Measurements from ENCODE around the gene KCTD8. TPM values are rescaled to one million over a fixed set of nuclear protein-coding genes. Genes with fewer than 3 reads are reported as not detected.

Gene KCTD8
- total RNA-seq, 1 donor from 2014 or later: 0.67 TPM

DNA sequence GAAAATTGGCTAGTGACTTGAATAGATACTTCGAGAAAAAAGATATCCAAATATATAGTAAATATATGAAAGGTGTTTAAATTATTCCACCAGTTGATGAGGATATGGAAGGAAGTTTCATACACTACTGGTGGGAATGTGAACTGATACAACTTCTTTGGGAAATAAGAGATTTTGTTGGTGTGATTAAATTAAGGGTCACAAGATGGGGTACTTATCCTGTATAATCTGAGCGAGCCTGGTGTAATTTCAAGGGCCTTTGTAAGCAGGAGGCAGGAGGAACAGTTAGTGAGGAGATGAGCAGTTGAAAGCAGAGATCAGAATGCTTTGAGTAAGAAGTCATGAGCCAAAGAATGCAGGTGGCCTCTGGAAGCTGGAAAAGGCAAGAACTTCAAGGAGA is 192.2 kb downstream of the KCTD8 start:
- ATAC-seq (no peak), DNase-seq (no peak)
- Histone ChIP-seq H3K36me3 (no peaks in the 10 kb centered on the region), H3K27me3 (no peaks in the 10 kb centered on the region), H3K4me3 (no peak overlapping the region), H3K4me1 (no peaks in the 10 kb centered on the region), H3K27ac (no peak overlapping the region), H3K9me3 (no peaks in the 10 kb centered on the region)
- intact Hi-C loops (cut with DNase I): no loop called here
- no peak for TF ChIP-seq CTCF (IDR thresholded peaks at IDR 0.05)

DNA sequence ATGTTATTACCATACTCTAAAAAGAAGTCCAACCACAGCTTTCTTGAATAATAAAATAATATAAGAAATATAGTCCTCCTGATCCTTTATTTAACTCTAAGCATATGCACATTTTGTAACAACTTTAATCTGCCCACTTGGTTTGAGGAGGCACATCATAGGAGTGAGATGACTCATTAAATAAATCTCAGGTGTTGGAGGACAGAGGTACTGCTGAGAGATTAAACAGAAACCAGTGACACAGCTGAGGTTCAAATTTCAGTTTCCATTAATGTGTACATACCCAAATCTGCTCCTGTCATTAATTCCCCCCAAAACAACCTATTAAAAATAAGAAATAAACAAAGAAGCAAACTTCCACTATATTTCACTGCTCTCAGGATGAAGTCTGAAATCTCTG is 211.0 kb downstream of the KCTD8 start:
- H3K27ac ChIP-seq: no peak overlapping the region
- no peak for ATAC-seq
- DNase-seq: no peak
- intact Hi-C loops (cut with DNase I): no loop called here
- no peaks in the 10 kb centered on the region for H3K4me1 ChIP-seq
- no peak for TF ChIP-seq CTCF (IDR thresholded peaks at IDR 0.05)
- H3K4me3 ChIP-seq: no peak overlapping the region
- no peaks in the 10 kb centered on the region for H3K9me3 ChIP-seq
- H3K27me3 ChIP-seq: no peaks in the 10 kb centered on the region
- no peaks in the 10 kb centered on the region for H3K36me3 ChIP-seq

DNA sequence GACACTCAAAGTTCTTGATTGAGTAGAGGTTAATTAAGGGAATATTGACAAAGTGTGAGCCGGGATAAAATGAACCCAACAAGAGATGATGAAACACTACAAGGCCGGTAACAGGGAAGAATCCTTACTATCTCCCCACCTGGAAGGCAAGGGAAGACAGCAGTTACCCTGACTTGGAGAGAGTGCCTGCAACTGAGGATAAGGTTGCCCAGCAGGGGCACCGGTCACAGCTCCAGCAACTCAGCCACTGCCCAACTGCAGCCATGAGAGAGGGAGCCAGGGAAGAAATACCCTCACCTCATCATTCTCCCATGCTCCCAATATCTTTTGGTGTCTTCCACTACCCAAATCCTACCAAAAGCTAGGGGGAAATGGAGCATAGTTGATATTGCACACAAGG is 212.7 kb downstream of the KCTD8 start:
- Histone ChIP-seq H3K9me3 (no peaks in the 10 kb centered on the region), H3K4me1 (no peaks in the 10 kb centered on the region), H3K27ac (no peak overlapping the region), H3K4me3 (no peak overlapping the region), H3K36me3 (no peaks in the 10 kb centered on the region), H3K27me3 (no peaks in the 10 kb centered on the region)
- TF ChIP-seq CTCF (IDR thresholded peaks at IDR 0.05): no peak
- no peak for ATAC-seq
- DNase-seq: no peak
- intact Hi-C loops (cut with DNase I): no loop called here

- intact Hi-C loops (cut with DNase I): no loop called here
- Histone ChIP-seq H3K4me1 (no peaks in the 10 kb centered on the region), H3K9me3 (no peaks in the 10 kb centered on the region)
Measured at GRCh38 chr4:44232262-44232661, 216.3 kb downstream of the KCTD8 start.

DNA sequence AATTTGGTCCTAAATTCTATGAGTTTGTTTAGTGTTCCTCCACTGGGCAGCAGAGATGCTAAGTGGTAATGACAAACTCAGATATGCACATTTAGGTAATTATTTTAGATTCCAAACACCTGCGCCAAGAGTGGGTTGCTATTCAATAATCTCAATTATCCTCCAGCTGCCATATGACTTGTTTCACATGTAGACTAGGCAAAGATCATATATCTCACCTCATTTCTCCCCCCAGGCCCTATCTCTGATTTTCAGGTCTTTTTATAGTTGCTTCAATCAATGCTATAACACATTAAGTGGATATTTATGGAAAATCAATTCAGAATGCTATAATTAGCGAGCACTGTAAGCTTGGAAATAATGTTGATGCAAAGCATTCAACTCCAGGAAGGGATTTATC is 217.6 kb downstream of the KCTD8 start:
- no peak for DNase-seq
- TF ChIP-seq CTCF (IDR thresholded peaks at IDR 0.05): no peak
- intact Hi-C loops (cut with DNase I): no loop called here
- no peak for ATAC-seq
- Histone ChIP-seq H3K4me1 (no peaks in the 10 kb centered on the region), H3K4me3 (no peak overlapping the region), H3K27ac (no peak overlapping the region), H3K27me3 (no peaks in the 10 kb centered on the region), H3K36me3 (no peaks in the 10 kb centered on the region), H3K9me3 (no peaks in the 10 kb centered on the region)

More at GRCh38 chr4:44232262-44232661, 216.3 kb downstream of the KCTD8 start:
- ATAC-seq (no peak), DNase-seq (no peak)
- Histone ChIP-seq H3K27ac (no peak overlapping the region), H3K36me3 (no peaks in the 10 kb centered on the region), H3K27me3 (no peaks in the 10 kb centered on the region), H3K4me3 (no peak overlapping the region)
- no peak for TF ChIP-seq CTCF (IDR thresholded peaks at IDR 0.05)

DNA sequence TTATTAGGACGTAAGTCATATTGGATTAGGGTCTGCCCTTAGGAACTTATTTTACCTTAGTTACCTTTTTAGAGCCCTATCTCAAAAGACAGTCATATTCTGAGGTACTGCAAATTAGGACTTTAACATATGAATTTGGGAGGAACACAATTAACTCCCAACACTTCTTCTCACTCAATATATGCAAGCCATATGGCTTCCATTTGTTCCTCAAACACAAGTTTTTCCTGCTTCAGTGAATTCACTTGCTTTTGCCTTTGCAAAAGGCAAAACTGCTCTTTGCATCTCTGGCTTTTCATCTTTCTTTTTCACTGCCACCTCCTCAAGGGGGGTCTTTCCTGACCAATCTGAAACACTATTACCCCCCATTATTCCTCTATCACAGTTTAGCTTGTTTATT is 220.3 kb downstream of the KCTD8 start:
- no peak for TF ChIP-seq CTCF (IDR thresholded peaks at IDR 0.05)
- H3K27me3 ChIP-seq: no peaks in the 10 kb centered on the region
- intact Hi-C loops (cut with DNase I): no loop called here
- DNase-seq: no peak
- no peak for ATAC-seq
- no peaks in the 10 kb centered on the region for H3K9me3 ChIP-seq
- no peaks in the 10 kb centered on the region for H3K36me3 ChIP-seq
- H3K4me1 ChIP-seq: no peaks in the 10 kb centered on the region
- no peak overlapping the region for H3K4me3 ChIP-seq
- H3K27ac ChIP-seq: no peak overlapping the region
